ENCODE data around the gene ING1. TPM values are rescaled to one million over a fixed set of nuclear protein-coding genes. Genes with fewer than 3 reads are reported as not detected.
A peak's percentile ranks its signal among the peaks of the same experiment; 100 is the strongest.
"Not testable (repeated sequence)": the region's sequence is repeated elsewhere in the genome, so short reads cannot be mapped to it uniquely, and the experiment has no call there.

ING1 gene
- total RNA-seq = 10 to 100 TPM; 16.0 to 21.3 TPM

- POLR2A ChIA-PET = no interaction called here
Measured at GRCh38 chr13:110713642-110713952, at the start of gene ING1. ING1 (plus strand) TSS chr13:110713700; CDS start chr13:110714150, 450 bp downstream.

GRCh38 chr13:110664041-110664440 is 49.5 kb upstream of the ING1 start:
- H3K4me1 Mint-ChIP-seq = peaks cover 6% of the 10 kb centered on the region
- ChIA-PET CTCF (interaction anchor here (0.5 kb wide), 1 partner anchor 214 kb away, joined by 3 read pairs; no protein-coding TSS in a partner anchor), POLR2A (no interaction called here)
- no peak overlapping the region for H3K27ac Mint-ChIP-seq
- no peaks in the 10 kb centered on the region for H3K27me3 Mint-ChIP-seq
- no peak for DNase-seq
- H3K36me3 Mint-ChIP-seq (ENCODE audit: low read depth) = peaks cover 77% of the 10 kb centered on the region
- H3K9me3 Mint-ChIP-seq = peaks cover 5% of the 10 kb centered on the region
- H3K4me3 Mint-ChIP-seq = no peak overlapping the region

More at GRCh38 chr13:110713642-110713952, at the start of gene ING1:
- Mint-ChIP-seq H3K9me3 (no peaks in the 10 kb centered on the region), H3K4me3 (peak within 1 kb of the TSS; percentile 99), H3K27ac (peak within 1 kb of the TSS; percentile 100), H3K36me3 (ENCODE audit: low read depth) (peaks cover 4% of the 10 kb centered on the region), H3K4me1 (peaks cover 30% of the 10 kb centered on the region), H3K27me3 (no peaks in the 10 kb centered on the region)
- CTCF ChIA-PET = no interaction called here
- no peak for DNase-seq

GRCh38 chr13:110664673-110665072 is 48.8 kb upstream of the ING1 start:
- no peak overlapping the region for H3K4me3 Mint-ChIP-seq
- ChIA-PET CTCF (no interaction called here), POLR2A (no interaction called here)
- peaks cover 4% of the 10 kb centered on the region for H3K4me1 Mint-ChIP-seq
- peaks cover 5% of the 10 kb centered on the region for H3K9me3 Mint-ChIP-seq
- no peak overlapping the region for H3K27ac Mint-ChIP-seq
- no peak for DNase-seq
- H3K27me3 Mint-ChIP-seq = no peaks in the 10 kb centered on the region
- peaks cover 74% of the 10 kb centered on the region for H3K36me3 Mint-ChIP-seq (ENCODE audit: low read depth)

GRCh38 chr13:110665491-110666254 is 47.8 kb upstream of the ING1 start:
- Mint-ChIP-seq H3K27me3 (no peaks in the 10 kb centered on the region), H3K4me3 (no peak overlapping the region), H3K36me3 (ENCODE audit: low read depth) (peaks cover 70% of the 10 kb centered on the region), H3K4me1 (peaks cover 7% of the 10 kb centered on the region), H3K9me3 (no peaks in the 10 kb centered on the region), H3K27ac (no peak overlapping the region)
- ChIA-PET CTCF (interaction anchor here (1.3 kb wide), 1 partner anchor 12 kb away, joined by 3 read pairs; no protein-coding TSS in a partner anchor), POLR2A (no interaction called here)
- no peak for DNase-seq

- DNase-seq = no peak
- Mint-ChIP-seq H3K36me3 (ENCODE audit: low read depth) (peaks cover 72% of the 10 kb centered on the region), H3K4me1 (peaks cover 10% of the 10 kb centered on the region), H3K9me3 (no peaks in the 10 kb centered on the region), H3K4me3 (no peak overlapping the region), H3K27me3 (no peaks in the 10 kb centered on the region), H3K27ac (no peak overlapping the region)
- ChIA-PET POLR2A (no interaction called here), CTCF (interaction anchor here (1.3 kb wide), 1 partner anchor 12 kb away, joined by 3 read pairs; no protein-coding TSS in a partner anchor)
Measured at GRCh38 chr13:110666255-110666533, 47.3 kb upstream of the ING1 start.

- no peaks in the 10 kb centered on the region for H3K9me3 Mint-ChIP-seq
- DNase-seq = no peak
Measured at GRCh38 chr13:110669036-110669435, 44.5 kb upstream of the ING1 start.

GRCh38 chr13:110669814-110670213 is 43.7 kb upstream of the ING1 start:
- H3K4me3 Mint-ChIP-seq, H3K27ac Mint-ChIP-seq, H3K9me3 Mint-ChIP-seq, H3K27me3 Mint-ChIP-seq, POLR2A ChIA-PET, DNase-seq: not testable (repeated sequence)
- Mint-ChIP-seq H3K4me1 (peaks cover 10% of the 10 kb centered on the region), H3K36me3 (ENCODE audit: low read depth) (peaks cover 73% of the 10 kb centered on the region)
- CTCF ChIA-PET = interaction anchor here (1.7 kb wide), 1 partner anchor 11 kb away, joined by 4 read pairs; no protein-coding TSS in a partner anchor

More at GRCh38 chr13:110669036-110669435, 44.5 kb upstream of the ING1 start:
- CTCF ChIA-PET = interaction anchor here (0.7 to 1.7 kb wide), 2 partner anchors 12 to 24 kb away, joined by 3 to 4 read pairs; no protein-coding TSS in a partner anchor
- Mint-ChIP-seq H3K4me1 (peaks cover 10% of the 10 kb centered on the region), H3K27me3 (no peaks in the 10 kb centered on the region), H3K4me3 (no peak overlapping the region), H3K27ac (no peak overlapping the region), H3K36me3 (ENCODE audit: low read depth) (peaks cover 69% of the 10 kb centered on the region)
- POLR2A ChIA-PET = no interaction called here

GRCh38 chr13:110676595-110677587 is 36.6 kb upstream of the ING1 start:
- Mint-ChIP-seq H3K4me1 (no peaks in the 10 kb centered on the region), H3K27ac (no peak overlapping the region), H3K4me3 (no peak overlapping the region), H3K36me3 (ENCODE audit: low read depth) (peaks cover 73% of the 10 kb centered on the region), H3K9me3 (no peaks in the 10 kb centered on the region), H3K27me3 (no peaks in the 10 kb centered on the region)
- ChIA-PET POLR2A (no interaction called here), CTCF (interaction anchor here (0.6 to 0.8 kb wide), 2 partner anchors 10 to 21 kb away, joined by 3 read pairs; no protein-coding TSS in a partner anchor)
- no peak for DNase-seq

- POLR2A ChIA-PET = no interaction called here
- Mint-ChIP-seq H3K27ac (no peak overlapping the region), H3K4me1 (no peaks in the 10 kb centered on the region), H3K27me3 (no peaks in the 10 kb centered on the region), H3K36me3 (ENCODE audit: low read depth) (peaks cover 68% of the 10 kb centered on the region), H3K4me3 (no peak overlapping the region), H3K9me3 (no peaks in the 10 kb centered on the region)
- no peak for DNase-seq
- CTCF ChIA-PET = no interaction called here
Measured at GRCh38 chr13:110677731-110678545, 35.6 kb upstream of the ING1 start.

- Mint-ChIP-seq H3K4me3 (no peak overlapping the region), H3K36me3 (ENCODE audit: low read depth) (peaks cover 48% of the 10 kb centered on the region), H3K9me3 (no peaks in the 10 kb centered on the region), H3K27ac (no peak overlapping the region), H3K4me1 (no peaks in the 10 kb centered on the region), H3K27me3 (no peaks in the 10 kb centered on the region)
- ChIA-PET POLR2A (no interaction called here), CTCF (interaction anchor here (0.6 to 1.5 kb wide), 4 partner anchors 11 to 92 kb away, joined by 3 to 4 read pairs (median 3); no protein-coding TSS in a partner anchor)
- DNase-seq = peak; percentile 22
Measured at GRCh38 chr13:110680852-110681251, 32.6 kb upstream of the ING1 start.

- peaks cover 38% of the 10 kb centered on the region for H3K36me3 Mint-ChIP-seq (ENCODE audit: low read depth)
- POLR2A ChIA-PET = no interaction called here
Measured at GRCh38 chr13:110681868-110682550, 31.5 kb upstream of the ING1 start.

GRCh38 chr13:110682746-110683145 is 30.8 kb upstream of the ING1 start:
- no peak overlapping the region for H3K27ac Mint-ChIP-seq
- no peaks in the 10 kb centered on the region for H3K4me1 Mint-ChIP-seq
- POLR2A ChIA-PET = no interaction called here
- DNase-seq = no peak
- no peak overlapping the region for H3K4me3 Mint-ChIP-seq
- CTCF ChIA-PET = interaction anchor here (0.6 to 1.5 kb wide), 3 partner anchors 11 to 87 kb away, joined by 3 to 5 read pairs (median 4); no protein-coding TSS in a partner anchor
- no peaks in the 10 kb centered on the region for H3K9me3 Mint-ChIP-seq
- H3K36me3 Mint-ChIP-seq (ENCODE audit: low read depth) = peaks cover 38% of the 10 kb centered on the region
- no peaks in the 10 kb centered on the region for H3K27me3 Mint-ChIP-seq

More at GRCh38 chr13:110681868-110682550, 31.5 kb upstream of the ING1 start:
- H3K27ac Mint-ChIP-seq = no peak overlapping the region
- no peaks in the 10 kb centered on the region for H3K9me3 Mint-ChIP-seq
- H3K4me1 Mint-ChIP-seq = no peaks in the 10 kb centered on the region
- no peaks in the 10 kb centered on the region for H3K27me3 Mint-ChIP-seq
- CTCF ChIA-PET = interaction anchor here (1.3 to 1.5 kb wide), 2 partner anchors 12 kb away, joined by 4 read pairs; no protein-coding TSS in a partner anchor
- no peak overlapping the region for H3K4me3 Mint-ChIP-seq
- no peak for DNase-seq
